NCI-H187 treated with DMSO at 0.1 percent for 48 hours (cell line): ENCODE results near the gene DGAT2L6.

Experiments
- DNase-seq: peaks from one replicate; lab custom pipeline; 2025; lab: John Stamatoyannopoulos, UW

Gene DGAT2L6, protein sequence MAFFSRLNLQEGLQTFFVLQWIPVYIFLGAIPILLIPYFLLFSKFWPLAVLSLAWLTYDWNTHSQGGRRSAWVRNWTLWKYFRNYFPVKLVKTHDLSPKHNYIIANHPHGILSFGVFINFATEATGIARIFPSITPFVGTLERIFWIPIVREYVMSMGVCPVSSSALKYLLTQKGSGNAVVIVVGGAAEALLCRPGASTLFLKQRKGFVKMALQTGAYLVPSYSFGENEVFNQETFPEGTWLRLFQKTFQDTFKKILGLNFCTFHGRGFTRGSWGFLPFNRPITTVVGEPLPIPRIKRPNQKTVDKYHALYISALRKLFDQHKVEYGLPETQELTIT

DNA sequence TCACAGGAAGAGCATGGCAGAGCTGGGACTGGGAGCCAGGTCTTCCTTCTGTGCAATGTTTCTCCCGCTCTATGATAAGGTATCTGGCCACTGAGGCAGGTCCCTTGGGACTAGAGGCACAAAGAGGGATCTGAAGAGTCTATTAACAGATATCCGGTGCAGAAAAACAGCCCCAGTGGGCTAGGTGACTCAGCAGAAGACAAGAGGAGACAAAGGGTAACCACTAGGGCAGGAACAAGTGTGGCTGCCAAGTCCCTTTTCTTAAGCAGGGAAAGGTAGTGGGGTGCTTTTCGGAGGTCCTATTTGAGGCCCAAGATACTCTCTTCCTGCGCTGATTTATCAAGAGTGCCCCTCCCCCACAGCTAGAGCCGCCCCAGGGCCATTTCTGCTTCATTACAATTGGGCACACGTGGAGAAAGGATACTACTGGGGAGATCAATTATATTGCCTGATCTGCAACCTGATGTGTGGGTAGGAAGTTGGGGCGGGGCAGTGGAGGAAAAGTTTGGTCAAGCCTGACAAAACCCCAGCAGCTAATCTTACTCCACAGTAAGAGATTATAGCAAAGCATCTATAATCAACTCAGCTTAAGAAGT is at the start of gene DGAT2L6:
TSS of gene DGAT2L6 (plus strand) at position 546 of the 596 bp plus-strand sequence. CDS start 100 bp downstream, outside the sequence.
- no peak for DNase-seq

DNA sequence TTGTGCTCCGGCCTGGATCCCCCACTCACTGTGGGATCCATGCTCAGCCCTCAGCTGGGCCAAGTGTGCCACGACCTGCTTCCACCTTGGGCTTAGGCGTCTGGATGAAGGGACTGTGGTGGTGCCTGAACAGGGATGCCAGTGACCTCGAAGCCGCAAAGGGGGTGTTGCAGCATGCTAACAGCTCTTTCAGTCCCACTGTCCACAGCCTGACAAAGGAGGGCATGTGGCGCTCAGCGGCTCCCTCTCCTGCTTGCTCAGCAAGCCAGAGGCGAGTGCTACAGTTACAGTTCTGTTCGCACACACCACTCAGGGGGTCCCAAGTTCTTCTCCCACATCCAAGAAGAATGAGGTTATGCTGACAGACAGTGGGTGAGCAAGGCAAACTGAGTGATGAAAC is 49.2 kb upstream of the DGAT2L6 start:
- DNase-seq = no peak

GRCh38 chrX:70129816-70130215 is 47.5 kb upstream of the DGAT2L6 start:
- no peak for DNase-seq

- DNase-seq = no peak
Measured at GRCh38 chrX:70132224-70132623, 45.1 kb upstream of the DGAT2L6 start.

GRCh38 chrX:70132877-70133302 is 44.4 kb upstream of the DGAT2L6 start:
- no peak for DNase-seq

DNA sequence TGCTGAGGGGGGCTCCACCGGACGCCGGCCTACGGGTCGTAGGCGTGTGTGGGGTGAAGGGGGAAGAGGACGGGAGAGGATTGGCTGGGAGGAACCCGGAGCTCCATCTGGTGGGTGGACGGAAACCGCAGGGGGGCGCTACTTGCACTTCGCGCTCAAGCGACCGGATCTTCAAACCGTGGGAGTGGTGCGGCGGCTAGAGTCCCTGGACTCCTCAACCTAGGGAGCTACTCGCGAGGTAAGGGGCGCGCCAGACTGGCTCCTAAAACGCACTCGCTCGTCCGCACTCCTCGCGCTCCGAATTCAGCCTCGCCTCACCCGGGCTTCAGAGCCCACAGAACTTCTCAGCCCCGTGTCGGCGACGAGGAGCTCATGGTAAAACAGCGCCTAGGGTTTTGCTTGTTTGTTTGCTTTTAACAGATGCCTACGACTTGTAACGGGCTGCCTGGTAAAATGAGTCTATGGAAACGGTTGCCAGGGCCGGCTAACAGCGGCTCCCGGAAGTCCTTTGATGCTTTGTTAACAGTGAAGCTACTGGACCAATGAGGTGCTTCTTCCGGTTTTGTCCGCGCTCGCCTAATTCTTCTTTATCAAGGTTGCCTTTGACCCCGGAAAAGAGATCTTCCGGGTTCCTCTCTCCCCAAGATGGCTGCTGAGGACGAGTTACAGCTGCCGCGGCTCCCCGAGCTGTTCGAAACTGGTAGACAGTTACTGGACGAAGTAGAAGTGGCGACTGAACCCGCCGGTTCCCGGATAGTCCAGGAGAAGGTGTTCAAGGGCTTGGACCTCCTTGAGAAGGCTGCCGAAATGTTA is 43.8 kb upstream of the DGAT2L6 start, which contains the start of gene IGBP1:
TSS of gene IGBP1 (plus strand) at position 145 of the 813 bp plus-strand sequence. CDS start at position 646, 501 bp downstream.
- peak; percentile 80 for DNase-seq

DNA sequence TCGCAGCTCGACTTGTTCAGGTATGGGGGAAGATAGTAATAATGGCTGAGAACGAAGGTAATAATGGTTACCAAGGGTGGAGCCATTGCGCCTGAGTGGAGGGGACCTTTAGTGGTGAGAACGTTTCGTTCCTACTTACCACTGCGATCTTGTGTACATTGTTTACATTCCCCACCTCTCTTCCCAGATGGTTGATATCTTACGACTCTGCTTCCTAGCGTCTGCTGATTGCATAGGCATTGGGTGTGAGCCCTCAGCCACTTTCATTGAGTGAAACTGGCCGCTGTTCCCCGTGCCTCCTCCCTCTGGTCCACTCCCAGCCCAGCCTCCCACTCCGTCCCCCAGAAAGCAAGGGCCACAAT is 43.2 kb upstream of the DGAT2L6 start:
- peak; percentile 3 for DNase-seq

GRCh38 chrX:70138622-70139021 is 38.7 kb upstream of the DGAT2L6 start:
- DNase-seq = no peak

DNA sequence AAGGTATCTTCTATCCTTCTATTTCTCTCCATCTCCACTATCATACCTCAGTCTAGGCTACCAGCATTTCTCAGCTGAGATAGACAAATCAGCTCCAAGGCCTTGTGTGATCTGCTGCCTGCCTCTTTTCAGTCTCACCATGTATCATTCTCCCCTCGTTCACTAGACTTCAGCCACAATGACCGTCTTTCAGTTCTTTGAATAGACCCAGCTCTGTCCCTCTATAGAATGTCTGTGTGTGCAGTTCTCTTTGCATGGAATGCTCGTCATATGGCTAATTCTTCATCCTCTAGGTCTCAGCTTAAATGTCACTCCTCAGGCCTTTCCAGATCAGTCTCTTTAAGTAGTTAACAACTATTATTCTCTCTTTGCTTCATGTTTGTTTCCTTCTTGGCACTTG is 37.5 kb upstream of the DGAT2L6 start:
- no peak for DNase-seq

- DNase-seq = no peak
Measured at GRCh38 chrX:70141373-70141772, 35.9 kb upstream of the DGAT2L6 start.

DNA sequence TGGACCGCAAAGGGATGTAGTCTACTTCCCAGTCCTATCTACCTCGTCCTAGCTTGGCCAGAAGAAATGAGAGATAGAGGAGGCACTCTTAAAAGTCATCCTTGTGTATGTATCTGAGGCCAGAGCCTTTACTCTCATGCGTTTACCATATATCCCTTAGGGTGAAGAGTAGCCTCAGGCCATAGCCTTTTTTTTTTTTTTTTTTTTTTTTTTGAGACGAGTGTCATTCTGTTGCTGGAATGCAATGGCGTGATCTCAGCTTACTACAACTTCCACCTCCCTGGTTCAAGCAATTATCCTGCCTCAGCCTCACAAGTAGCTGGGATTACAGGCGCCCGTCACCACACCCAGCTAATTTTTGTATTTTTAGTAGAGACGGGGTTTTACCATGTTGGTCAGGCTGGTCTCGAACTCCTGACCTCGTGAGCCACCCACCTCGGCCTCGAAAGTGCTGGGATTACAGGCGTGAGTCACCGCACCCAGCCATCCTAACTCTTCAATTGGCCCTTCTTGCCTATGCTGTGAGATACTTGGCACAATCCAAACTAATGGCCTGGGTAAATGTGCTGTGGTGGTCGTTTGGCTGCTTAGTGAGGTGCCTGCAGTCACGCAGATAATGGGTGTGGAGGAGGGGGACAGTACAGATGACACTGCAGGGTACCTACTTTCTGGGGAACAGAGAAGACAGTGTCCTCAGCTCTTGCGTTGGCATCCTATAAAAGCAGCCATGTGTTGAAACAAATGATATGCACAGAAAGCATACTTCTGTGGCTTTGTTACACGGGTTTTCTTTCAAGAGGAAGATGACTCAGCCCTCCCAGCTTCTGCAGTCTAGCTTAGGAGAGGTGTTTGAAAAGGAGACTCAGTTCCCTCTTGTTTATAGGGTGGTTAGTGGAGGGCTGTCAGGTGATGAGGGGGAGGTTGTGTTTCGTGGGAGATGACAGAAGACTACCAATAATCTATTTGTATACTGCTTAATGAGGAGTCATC is 10.4 kb upstream of the DGAT2L6 start:
- no peak for DNase-seq

DNA sequence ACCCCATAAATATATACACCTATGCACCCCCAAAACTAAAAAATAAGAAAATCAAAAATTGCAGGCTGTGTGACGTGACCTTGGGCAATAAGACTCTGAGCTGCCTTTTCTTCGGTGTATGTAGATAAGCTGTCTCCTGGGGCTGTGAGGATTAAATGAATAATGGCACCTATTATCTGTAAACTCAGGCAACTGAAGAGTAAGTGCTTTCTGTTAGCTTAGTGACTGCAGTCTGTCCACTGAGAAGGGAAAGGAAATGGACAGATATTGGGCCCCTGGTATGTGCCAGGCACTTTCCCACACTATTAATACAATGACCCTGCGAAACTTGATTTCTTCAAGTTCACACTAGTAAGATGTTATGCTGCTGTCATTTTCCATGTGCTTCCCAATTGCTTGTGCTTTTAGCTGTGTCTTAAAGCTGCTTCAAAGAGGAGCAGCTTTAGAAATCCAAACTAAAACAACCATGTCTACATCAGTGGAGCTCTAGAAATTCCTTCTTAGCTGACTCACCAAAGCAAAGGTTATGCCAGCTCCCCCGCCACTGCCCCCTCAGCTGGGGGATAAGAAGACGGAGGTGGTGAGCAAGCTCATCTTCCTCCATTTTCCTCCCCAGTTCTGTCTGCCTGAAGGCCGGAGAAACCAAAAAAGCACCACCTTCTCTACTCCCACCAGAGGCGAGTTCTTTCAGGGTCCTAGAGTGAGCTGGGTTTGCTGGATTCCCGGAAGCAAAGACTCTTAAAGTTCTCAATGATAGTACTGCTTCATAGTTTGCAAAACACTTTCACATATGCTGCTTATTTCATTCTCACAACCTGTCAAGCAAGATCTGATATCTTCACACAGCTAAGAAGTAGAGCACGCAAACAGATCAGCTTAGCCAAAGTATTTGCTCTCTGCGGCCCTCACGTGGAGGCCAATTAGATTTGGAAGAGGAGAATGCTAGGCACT is 8.8 kb upstream of the DGAT2L6 start:
- no peak for DNase-seq

- DNase-seq = no peak
Measured at GRCh38 chrX:70169281-70169680, 8.0 kb upstream of the DGAT2L6 start.

DNA sequence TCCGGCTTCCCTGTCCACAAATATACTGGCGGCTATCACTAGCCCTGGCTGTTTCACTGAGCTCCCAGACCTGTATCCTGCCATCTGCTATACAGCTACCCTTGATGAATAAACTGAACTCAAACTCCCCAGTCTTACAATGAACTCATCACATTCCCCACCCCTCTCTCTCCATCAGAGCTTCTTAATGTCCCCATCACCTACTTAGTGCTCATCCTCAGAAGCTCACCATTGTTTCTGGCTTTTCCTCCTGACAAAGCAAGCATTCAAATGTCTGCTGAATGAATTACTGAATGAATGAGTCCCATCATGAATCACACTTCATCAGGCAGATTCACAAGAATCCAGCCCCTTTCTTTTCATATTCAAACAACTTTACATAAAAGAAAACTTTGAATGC is 5.7 kb upstream of the DGAT2L6 start:
- no peak for DNase-seq

DNA sequence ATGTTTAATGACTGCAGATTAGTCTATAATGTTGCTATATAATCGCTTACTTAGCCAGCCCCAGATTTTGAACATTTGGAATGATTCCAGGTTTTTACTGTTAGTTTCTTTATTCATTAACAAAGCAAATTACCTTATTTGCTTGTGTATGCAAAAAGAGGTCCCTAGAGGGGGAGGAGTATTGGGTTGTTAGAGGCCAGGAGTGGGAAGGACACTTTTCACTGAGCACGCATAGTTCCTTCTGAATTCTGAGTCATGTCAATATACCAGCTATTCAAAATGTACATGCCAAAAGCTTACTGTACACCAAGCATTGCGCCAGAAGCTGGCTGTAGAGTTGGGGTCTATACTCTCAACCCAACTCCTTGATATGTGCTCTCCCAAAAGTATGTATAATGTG is 5.1 kb upstream of the DGAT2L6 start:
- DNase-seq = no peak

DNA sequence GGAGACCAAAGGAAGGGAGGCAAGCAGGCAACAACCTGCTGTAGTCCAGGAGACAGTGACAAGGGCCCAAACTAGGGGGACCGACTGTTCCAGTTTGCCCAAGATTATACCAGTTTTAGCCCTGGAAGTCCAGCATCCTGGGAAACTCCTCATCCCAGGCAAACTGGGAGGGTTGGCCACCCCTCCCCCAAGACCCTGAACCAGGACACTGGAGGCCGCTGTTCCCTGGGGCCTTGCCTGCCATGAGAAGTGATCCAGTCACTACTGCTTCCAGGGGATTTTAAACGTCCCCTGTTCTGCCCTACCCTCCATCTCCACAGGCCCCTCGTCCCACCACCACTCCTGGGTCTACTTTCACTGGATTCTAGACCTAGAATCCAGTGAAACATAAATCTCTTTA is 4.3 kb upstream of the DGAT2L6 start:
- DNase-seq = no peak

- no peak for DNase-seq
Measured at GRCh38 chrX:70174754-70175153, 2.5 kb upstream of the DGAT2L6 start.

DNA sequence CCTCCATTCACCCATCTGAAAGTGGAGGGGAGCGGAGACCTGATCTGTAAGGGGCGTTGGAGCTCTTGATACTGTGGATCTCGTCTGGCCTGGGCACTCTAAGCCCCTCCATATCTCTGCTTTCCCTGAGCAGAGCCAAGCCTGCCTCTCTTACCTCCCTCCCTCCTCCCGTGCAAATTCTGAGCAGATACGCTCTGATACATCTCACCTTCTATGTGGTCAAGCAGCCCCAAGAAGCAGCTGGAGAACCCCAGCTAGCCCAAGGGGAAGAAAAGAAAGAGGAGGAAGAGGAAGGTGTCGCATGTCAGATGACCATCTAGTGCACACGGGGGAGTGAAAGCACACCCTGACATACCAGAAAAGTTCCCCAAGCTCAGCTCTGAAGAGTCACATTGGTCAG is 1.9 kb upstream of the DGAT2L6 start:
- no peak for DNase-seq

GRCh38 chrX:70183091-70183490 is 5.8 kb downstream of the DGAT2L6 start:
- no peak for DNase-seq

- no peak for DNase-seq
Measured at GRCh38 chrX:70190225-70190624, 12.9 kb downstream of the DGAT2L6 start.
